Measurements from ENCODE around the gene RIMKLA. TPM values are rescaled to one million over a fixed set of nuclear protein-coding genes. Genes with fewer than 3 reads are reported as not detected.

RIMKLA gene
- total and polyA plus RNA-seq, 2 experiments from 2014 or later, result 4.1 to 6.6 TPM

- Histone ChIP-seq H3K27ac (ENCODE audit: low read depth) (peak within 1 kb of the TSS; percentile 22; the same call in 1 of the 2 replicates), H3K4me3 (peak within 1 kb of the TSS; percentile 64), H3K79me2 (replicated peaks; ENCODE audit: insufficient read depth) (peaks cover 8% of the 10 kb centered on the region; the same call in 1 of the 2 replicates), H4K20me1 (replicated peaks; ENCODE audit: insufficient read depth) (no peaks in the 10 kb centered on the region), H3K4me1 (ENCODE audit: insufficient read depth) (peaks cover 8% of the 10 kb centered on the region), H3K9me2 (ENCODE audit: insufficient read depth) (no peaks in the 10 kb centered on the region), H2AFZ (peak within 1 kb of the TSS; percentile 93), H3K27me3 (ENCODE audit: insufficient read depth) (peaks cover 7% of the 10 kb centered on the region; the same call in 1 of the 2 replicates), H3F3A (replicated peaks; ENCODE audit: low read depth) (no peaks in the 10 kb centered on the region), H3K36me3 (ENCODE audit: insufficient read depth) (no peaks in the 10 kb centered on the region; the same call in 1 of the 2 replicates), H3K4me2 (peak within 1 kb of the TSS; percentile 94)
- peaks cover 17% of the 10 kb centered on the region for H3K36me3 Mint-ChIP-seq (ENCODE audit: low read depth)
- no peaks in the 10 kb centered on the region for H3K27me3 Mint-ChIP-seq (ENCODE audit: insufficient read depth, low read depth, poor library complexity)
- TF ChIP-seq, protein P1, sequence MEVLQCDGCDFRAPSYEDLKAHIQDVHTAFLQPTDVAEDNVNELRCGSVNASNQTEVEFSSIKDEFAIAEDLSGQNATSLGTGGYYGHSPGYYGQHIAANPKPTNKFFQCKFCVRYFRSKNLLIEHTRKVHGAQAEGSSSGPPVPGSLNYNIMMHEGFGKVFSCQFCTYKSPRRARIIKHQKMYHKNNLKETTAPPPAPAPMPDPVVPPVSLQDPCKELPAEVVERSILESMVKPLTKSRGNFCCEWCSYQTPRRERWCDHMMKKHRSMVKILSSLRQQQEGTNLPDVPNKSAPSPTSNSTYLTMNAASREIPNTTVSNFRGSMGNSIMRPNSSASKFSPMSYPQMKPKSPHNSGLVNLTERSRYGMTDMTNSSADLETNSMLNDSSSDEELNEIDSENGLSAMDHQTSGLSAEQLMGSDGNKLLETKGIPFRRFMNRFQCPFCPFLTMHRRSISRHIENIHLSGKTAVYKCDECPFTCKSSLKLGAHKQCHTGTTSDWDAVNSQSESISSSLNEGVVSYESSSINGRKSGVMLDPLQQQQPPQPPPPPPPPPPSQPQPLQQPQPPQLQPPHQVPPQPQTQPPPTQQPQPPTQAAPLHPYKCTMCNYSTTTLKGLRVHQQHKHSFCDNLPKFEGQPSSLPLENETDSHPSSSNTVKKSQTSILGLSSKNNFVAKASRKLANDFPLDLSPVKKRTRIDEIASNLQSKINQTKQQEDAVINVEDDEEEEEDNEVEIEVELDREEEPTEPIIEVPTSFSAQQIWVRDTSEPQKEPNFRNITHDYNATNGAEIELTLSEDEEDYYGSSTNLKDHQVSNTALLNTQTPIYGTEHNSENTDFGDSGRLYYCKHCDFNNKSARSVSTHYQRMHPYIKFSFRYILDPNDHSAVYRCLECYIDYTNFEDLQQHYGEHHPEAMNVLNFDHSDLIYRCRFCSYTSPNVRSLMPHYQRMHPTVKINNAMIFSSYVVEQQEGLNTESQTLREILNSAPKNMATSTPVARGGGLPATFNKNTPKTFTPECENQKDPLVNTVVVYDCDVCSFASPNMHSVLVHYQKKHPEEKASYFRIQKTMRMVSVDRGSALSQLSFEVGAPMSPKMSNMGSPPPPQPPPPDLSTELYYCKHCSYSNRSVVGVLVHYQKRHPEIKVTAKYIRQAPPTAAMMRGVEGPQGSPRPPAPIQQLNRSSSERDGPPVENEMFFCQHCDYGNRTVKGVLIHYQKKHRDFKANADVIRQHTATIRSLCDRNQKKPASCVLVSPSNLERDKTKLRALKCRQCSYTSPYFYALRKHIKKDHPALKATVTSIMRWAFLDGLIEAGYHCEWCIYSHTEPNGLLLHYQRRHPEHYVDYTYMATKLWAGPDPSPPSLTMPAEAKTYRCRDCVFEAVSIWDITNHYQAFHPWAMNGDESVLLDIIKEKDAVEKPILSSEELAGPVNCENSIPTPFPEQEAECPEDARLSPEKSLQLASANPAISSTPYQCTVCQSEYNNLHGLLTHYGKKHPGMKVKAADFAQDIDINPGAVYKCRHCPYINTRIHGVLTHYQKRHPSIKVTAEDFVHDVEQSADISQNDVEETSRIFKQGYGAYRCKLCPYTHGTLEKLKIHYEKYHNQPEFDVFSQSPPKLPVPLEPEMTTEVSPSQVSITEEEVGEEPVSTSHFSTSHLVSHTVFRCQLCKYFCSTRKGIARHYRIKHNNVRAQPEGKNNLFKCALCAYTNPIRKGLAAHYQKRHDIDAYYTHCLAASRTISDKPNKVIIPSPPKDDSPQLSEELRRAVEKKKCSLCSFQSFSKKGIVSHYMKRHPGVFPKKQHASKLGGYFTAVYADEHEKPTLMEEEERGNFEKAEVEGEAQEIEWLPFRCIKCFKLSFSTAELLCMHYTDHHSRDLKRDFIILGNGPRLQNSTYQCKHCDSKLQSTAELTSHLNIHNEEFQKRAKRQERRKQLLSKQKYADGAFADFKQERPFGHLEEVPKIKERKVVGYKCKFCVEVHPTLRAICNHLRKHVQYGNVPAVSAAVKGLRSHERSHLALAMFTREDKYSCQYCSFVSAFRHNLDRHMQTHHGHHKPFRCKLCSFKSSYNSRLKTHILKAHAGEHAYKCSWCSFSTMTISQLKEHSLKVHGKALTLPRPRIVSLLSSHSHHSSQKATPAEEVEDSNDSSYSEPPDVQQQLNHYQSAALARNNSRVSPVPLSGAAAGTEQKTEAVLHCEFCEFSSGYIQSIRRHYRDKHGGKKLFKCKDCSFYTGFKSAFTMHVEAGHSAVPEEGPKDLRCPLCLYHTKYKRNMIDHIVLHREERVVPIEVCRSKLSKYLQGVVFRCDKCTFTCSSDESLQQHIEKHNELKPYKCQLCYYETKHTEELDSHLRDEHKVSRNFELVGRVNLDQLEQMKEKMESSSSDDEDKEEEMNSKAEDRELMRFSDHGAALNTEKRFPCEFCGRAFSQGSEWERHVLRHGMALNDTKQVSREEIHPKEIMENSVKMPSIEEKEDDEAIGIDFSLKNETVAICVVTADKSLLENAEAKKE (CRISPR knock-in tag; IDR thresholded peaks at IDR 0.05), result no peak
- TF ChIP-seq NANOG (IDR thresholded peaks at IDR 0.05; ENCODE audit: borderline replicate concordance), result no peak
- peak; percentile 33; the same call in 1 of the 2 replicates for TF ChIP-seq ETS1 (IDR thresholded peaks at IDR 0.05)
- TF ChIP-seq REST (IDR thresholded peaks at IDR 0.05; ENCODE audit: unreplicated experiment), result no peak
- peak; percentile 61 for TF ChIP-seq CREB1 (CRISPR knock-in tag; IDR thresholded peaks at IDR 0.05; ENCODE audit: low read depth)
- TF ChIP-seq CTCF (conservative IDR thresholded peaks at IDR 0.05; ENCODE audit: low read depth in 2 of 2), result no peak
- TF ChIP-seq EZH2 (IDR thresholded peaks at IDR 0.05; ENCODE audit: low read depth, unreplicated experiment), result no peak
- ATAC-seq (peak; percentile 99), DNase-seq (ENCODE audit: low spot score) (peak; percentile 99)
- no peaks in the 10 kb centered on the region for H3K9me3 Mint-ChIP-seq
- peak within 1 kb of the TSS; percentile 89 for H3K27ac Mint-ChIP-seq
- H3K4me3 Mint-ChIP-seq, result peak within 1 kb of the TSS; percentile 90
- H3K4me1 Mint-ChIP-seq, result peaks cover 12% of the 10 kb centered on the region
Observed at GRCh38 chr1:42462828-42463763, 82.5 kb downstream of the RIMKLA start, which contains the start of gene CCDC30. CCDC30 (plus strand) TSS chr1:42463286; CDS start chr1:42480552, 17,266 bp downstream.

All from GM23338 (cell line).